Measurements from ENCODE around the gene PRKRA.
"Not testable (repeated sequence)": the region's sequence is repeated elsewhere in the genome, so short reads cannot be mapped to it uniquely, and the experiment has no call there.

Gene PRKRA

DNA sequence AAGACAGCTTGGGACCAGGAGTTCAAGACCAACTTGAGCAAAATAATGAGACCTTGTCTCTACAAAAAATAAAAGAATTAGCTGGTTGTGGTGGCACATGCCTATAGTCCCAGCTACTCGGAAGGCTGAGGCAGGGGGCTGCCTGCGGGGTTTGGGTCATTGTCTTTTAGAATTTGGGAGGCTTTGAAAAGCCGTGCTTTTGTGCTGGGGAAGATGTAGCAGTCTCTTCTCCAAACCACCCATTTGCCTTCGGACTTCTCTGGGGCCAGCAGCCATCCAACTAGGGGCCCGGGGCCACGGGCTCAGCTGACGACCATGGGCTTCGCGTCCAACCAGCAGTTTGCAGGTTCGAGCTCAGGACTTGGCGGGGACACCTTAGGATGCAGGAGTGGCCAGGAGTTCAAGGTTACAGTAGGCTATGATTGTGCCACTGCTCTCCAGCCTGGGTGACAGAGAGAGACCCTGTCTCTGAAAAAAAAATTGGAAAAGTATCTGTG, 6.5 kb upstream of the PRKRA start:
- DNase-seq (ENCODE audit: low spot score), result no peak

DNA sequence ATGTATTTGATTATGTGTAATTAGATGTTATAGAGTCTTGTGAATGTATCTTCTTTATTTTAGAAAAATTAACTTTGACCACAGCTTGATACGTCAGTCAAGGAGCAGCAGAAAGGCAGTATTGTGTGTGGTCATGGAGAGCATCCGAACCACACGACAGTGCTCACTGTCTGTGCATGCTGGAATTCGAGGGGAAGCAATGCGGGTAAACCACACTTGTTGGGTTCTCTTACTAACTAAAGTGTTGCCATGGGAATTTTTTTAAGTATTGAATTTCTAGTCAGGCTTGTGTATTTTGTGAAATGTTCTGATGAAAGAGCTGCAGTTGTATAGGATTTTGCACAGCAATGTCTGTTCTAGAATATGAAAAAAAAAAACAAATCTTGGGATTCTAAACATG, 5.0 kb upstream of the PRKRA start:
- no peak for DNase-seq (ENCODE audit: low spot score)

DNA sequence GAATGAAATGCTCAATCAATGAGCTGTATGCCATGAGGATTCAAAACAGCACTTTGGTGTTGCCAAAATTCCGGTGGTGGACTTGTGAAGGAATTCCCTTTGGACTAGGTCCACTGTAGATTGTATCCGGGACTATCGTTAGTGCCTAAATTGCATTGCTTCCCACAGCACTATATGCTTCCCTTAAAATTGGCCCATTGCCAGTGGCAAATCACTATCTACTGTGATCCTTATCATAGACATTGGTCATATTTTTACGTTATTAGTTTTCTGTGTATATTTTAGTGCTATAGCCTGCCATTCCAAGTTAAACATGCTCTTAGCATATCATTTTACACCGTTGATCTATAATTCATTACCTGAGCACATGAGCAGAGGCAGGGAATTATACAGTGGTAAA, 1.9 kb upstream of the PRKRA start:
- no peak for DNase-seq (ENCODE audit: low spot score)

DNA sequence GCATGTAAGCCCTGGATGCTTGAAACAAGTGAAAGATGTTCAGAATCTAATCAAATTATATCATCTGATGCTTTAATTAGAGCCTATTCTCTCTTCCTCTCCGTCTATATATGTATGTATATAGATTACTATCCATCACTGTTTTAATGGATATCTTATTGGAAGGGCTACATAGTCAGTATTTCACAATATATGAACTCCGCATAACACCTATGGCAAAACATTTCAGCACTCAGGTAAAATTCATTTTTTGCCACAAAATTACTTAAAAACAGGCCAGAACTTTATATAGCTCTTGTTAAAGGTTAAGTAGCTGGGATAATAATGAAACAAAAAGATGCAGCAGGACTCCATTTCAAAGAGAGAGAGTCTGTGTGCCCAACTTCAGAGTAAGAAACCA, 1.4 kb upstream of the PRKRA start:
- DNase-seq (ENCODE audit: low spot score), result no peak

DNA sequence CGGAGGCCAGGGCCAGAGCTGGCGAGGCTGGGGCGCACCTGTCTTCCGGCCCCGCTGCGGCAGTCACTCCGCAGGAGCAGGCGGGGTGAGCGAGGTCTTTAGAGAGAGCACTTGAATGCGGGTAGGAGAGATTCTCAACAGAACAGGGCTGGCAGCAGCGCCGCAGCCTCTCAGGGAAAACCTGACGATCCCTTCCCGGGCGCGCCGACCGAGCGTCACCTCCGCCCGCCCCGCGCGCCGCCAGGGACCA, 526 bp downstream of the PRKRA start:
- peak; percentile 88 for DNase-seq (ENCODE audit: low spot score)

DNA sequence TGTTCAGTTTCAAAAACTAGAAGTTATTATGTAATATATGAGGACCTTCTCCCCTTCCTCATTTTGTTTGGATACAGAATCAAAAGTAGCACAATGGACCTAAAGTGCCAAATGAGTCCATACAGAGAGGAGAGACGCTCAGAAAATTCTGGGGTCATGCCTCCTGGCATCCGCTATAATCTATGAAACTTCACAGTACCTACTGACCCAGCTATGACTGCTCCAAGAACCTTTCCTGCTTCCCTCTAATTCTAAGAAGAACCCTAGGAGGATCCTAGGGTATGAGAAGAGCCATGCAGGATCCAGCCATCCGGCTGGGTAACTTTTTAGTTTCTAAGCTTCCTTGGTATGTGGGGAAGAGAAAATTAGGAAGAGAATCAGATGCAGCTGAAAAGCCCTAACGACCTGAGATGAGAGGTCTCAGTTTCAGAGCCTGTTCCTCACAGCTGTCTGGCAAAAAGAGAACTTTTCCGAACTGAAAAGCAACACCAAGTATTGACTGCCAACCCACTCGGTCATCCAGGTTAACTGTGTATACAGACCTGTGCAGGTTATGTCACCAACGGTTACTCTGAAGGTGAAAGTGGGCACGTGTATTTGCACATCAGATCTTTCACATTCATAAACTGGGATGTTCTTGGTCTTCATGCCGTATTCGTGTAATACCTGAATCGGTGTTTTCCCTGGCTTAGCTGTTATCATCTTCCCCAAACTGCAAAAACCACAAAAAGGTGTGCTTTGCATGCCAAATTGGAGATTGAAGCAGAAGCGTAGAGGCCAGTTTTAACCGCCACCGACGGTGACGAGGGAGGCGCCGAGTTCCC, 1.1 kb downstream of the PRKRA start:
- DNase-seq (ENCODE audit: low spot score), result peak; percentile 63

DNA sequence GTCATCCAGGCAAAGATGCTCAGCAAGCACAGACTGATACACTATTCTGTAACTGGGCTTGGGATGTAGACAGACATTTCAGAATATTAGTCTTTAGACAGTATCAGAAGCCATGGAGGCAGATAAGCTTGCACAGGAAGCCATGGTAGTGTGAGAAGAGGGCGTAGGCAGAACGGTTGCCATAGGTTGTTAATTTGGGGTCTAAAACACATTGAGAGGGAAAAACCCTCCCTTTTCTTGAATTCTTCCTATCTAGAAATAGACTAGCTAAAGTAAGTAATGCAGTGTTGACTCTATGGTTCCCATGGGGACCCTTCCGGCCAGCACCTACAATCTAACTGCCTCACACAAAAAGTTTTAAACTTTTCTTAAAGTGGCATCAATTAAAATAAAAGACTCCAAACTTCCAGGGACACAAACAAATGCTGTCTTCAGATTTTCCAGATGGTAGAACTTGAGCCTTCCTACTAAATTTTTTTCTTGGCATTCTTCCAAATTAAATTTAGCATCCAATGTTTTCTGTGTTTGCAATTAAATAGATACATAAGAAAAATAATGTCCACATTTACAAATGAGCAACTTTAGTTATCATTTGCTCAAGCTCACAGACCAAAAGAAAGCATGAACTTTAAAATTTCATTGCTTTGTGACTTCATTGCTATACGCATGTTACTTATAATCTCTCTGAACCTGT, 1.9 kb downstream of the PRKRA start:
- DNase-seq (ENCODE audit: low spot score), result peak; percentile 59

DNA sequence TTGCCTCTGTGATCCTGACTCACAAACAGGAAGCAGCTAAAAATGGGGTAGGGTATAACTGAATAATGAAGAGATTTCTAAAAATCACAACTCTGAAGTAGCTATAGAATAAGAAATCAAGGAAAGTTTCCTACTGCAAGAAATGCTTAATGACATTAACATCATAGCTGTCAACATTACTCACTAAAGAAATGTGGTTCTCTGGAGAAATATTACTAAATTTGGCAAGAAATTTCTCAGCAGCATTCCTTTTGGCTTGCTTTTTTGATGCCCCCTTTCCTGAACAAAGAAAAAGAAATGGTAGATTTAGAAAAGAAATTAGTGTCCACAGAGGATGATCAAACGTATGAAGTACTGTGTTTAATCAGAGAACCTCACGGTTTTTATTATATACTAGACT, 9.5 kb downstream of the PRKRA start:
- DNase-seq (ENCODE audit: low spot score), result no peak

DNA sequence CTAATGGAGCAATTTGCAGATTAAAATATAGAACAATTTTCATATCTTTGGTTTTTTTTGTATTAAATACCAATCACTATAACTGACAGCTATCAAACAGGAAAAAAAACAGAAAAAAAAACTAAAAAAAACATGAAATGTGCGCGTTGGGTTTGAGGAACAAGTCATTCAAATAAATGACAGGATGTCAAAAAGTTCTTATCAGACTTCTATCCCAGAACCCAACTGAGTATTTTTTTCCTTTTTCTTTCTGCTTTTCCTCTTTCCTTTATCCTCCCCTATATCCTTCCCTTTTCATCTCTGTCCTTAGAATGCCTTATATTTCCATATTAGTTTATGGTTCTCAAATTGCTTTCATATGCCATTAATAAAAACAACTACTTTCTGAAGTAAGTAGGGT, 14.3 kb downstream of the PRKRA start:
- DNase-seq (ENCODE audit: low spot score), result no peak

DNA sequence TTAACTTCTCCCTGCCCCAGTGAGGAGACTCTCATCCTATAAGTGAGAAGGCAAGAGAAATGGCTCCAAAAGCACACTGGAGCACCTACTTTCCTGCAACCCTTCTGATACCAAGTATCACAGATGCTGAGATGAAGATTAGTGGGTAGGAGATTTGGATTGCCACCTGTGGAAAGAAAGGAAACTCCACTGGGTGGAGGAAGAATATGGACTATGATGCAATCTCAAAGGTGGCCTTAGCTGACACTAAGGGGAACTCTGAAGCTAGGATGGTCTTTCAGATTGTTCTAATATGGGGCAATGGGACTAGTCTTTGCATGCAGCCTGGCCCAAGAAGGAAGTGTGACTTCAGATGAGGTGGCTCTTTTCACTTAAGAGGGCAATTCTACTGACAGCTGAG, 21.6 kb downstream of the PRKRA start:
- no peak for DNase-seq (ENCODE audit: low spot score)

DNA sequence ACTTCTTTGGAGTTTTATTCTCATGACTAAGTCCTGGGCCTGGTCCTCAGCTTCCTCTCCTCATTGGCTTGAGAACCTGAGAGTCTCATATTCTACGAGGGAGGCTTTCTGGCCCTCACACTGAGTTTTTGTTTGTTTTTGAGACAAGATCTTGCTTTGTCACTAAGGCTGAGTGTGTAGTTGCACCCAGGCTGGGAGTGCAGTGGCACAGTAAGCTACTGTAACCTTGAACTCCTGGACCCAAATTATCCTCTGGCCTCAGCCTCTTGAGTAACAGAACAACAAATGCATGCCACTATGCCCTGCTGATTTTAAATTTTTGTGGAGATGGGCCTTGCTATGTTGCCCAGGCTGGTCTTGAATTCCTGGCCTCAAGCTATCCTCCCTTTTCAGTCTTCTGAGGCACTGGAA, 22.6 kb downstream of the PRKRA start:
- no peak for DNase-seq (ENCODE audit: low spot score)

DNA sequence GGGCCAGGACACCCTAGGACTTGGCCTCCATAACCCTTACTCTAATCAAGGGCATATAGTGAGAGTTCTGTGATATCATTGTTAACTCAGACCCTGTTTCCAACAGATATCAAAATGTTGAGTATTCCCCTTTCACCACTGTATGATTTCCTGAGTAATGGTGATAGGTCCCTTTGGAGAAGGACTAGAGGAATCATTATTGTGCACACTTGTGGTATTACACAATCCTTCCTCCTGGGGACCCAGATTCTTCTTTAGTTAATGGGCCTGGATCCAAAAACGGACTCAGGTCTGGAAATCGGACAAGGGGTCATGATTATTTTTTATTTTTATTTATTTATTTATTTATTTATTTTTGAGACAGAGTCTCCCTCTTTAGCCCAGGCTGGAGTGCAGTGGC, 23.5 kb downstream of the PRKRA start:
- no peak for DNase-seq (ENCODE audit: low spot score)

DNA sequence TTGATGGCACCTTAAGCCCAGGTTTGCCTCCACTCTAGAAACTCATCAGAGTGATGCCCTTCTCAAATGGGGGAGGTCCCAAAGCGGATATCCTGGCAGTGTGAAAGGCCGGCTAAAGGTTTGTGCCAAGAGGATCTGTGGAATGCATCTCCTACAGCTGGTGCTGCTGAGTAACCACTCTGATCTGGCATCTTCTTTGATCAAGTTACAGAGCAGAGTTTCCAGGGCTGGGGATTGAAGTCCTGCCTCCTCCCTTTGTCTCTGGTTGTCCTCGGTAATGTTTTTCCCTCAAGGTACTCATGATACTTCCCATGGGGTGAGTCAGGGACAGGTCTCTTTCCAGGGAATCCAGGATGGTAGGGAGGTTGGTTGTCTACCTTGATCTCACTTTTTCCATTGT, 24.6 kb downstream of the PRKRA start:
- no peak for DNase-seq (ENCODE audit: low spot score)

DNA sequence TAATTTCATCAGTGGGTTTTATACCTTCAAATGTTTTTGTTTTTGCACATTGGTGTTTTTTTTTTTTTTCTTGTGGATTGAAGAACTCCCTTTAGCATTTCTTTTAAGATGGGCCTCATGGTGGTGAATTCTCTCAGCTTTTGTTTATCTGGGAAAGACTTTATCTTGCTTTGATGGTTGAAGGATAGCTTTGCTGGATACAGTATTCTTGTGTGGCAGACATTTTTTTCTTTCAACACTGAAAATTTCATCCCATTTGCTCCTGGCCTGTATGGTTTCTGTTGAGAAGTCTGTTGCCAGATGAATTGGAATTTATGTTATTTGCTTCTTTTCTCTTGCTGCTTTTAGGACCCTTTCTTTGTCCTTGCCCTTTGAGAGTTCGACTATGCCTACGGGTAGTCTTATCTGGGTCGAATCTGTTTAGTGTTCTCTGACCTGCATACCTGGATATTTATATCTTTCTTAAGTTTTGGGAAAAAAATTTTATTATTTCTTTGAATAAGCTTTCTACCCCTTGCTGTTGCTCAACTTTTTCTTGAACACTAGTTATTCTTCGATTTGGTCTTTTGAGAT, 25.6 kb downstream of the PRKRA start:
- DNase-seq (ENCODE audit: low spot score), result no peak

DNA sequence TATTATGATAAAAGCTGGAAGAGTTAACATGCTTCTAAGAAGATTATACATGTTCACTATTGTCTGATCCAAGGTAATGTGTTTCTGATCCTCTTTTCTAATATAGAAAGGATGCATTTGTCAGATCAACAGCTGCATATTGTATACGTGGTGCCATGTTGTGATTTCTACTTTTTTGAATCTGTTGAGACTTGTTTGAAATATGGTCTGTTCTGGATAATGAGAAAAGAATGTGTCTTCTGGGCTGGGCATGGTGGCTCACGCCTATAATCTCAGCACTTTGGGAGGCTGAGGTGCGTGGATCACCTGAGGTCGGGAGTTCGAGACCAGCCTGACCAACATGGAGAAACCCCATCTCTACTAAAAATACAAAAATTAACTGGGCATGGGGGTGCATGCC, 27.2 kb downstream of the PRKRA start:
- not testable (repeated sequence) for DNase-seq (ENCODE audit: low spot score)

DNA sequence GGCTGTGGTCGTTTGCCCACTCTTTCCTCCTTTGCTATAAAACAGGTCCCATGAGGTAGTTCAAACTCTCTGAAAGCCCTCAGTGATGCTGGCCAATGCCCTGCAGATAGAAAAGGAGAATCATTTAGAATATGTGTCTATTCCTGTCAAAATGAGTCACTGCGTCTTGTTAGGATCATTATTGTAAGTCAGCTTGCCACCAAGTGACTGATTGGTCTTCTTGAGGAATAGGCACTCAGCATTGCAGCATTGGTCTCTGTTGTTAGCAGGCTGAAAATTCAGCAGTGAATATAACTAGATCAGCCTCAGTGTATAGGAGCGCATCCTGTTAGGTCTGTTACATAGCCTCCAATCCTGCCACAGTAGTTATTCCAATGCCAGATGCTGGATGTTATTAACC, 28.9 kb downstream of the PRKRA start:
- no peak for DNase-seq (ENCODE audit: low spot score)

DNA sequence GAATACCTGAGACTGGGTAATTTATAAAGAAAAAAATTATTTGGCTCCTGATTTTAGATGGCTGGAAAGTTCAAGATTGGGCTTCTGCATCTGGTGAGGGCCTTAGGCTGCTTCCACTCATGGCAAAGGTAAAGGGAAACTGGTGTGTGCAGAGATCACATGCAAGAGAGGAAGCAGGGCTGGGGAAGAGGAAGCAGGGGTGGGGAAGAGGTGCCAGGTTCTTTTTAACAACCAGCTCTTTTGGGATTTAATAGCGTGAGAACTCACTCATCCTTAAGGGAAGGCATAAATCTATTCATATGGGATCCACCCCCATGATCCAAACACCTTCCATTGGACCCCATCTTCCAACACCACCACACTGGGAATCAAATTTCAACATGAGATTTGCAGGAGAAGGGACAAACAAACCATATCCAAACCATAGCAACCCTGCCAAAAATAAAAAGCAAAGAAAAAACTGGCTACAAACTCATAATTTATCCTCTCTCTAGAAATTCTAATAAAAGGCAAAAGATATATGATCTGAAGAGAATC, 30.4 kb downstream of the PRKRA start:
- no peak for DNase-seq (ENCODE audit: low spot score)

DNA sequence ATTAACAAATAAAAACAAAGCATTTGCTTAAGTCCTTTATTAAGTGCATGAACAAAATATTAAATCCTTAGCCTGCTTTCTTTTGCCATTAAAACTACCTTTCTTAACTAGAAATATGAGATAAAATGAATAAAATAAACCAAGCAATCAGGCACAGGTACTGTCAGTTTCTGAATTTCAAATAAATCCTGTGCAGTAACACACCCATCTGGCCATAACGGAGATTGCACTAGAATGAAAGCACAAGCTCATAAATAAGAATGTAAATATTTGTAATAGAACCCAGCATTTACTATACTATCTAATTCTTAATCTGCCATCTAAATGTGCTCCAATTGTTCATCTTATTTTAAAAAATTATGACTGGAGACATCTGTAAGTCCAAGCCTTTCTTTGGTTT, 31.9 kb downstream of the PRKRA start:
- DNase-seq (ENCODE audit: low spot score), result peak; percentile 48

DNA sequence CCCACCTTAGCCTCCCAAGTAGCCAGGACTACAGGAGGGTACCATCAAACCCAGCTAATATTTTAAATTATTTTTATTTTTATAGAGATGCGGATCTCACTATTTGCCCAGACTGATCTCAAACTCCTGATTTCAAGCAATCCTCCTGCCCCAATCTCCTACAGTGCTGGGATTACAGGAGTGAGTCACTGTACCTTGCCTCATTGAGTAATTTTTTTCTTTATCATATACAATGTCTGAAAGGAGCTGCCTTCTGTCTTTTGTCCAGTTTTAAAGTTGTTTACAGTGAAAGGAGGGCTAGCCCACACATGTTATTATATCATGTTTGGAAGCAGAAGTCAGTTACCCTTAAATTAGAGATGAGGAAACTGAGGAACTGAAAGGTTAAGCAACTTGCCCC, 32.5 kb downstream of the PRKRA start:
- no peak for DNase-seq (ENCODE audit: low spot score)

DNA sequence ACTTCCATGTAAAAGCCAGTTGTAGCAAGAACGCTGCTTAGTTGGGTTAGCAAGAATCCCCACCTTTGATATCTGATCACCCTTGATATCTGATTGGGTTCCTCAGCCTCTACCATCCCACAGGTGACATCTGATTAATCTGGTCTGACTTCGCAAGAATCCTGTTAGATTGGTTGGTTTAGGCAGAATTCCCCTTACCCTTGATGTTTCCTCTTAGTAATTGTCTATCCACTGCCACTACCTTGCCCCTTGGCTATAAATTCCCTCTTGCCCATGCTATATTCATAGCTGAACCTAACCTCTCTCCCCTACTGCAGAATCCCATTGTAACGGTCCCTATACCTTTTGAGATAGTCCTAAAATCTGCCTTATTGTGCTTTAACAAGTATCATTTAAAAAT, 33.1 kb downstream of the PRKRA start:
- DNase-seq (ENCODE audit: low spot score), result no peak

DNA sequence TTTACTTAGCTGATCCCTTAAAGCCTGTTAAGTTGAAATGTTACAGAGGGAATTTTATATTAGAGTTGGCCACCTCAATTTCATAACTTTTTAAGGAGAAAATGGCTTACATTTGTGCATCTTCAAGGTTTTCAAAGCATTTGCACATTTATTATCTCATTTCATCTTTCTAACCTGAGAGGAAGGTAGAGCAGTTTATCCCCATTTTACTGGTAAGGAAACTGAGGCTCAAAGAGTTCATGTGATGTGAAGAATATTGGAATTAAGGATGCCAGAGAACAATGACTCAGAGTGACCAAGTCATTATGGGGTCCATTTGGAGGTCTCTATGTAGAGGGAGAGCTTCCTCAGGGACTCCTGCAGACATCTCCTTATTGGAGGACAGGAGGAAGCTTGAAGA, 35.0 kb downstream of the PRKRA start:
- DNase-seq (ENCODE audit: low spot score), result no peak

DNA sequence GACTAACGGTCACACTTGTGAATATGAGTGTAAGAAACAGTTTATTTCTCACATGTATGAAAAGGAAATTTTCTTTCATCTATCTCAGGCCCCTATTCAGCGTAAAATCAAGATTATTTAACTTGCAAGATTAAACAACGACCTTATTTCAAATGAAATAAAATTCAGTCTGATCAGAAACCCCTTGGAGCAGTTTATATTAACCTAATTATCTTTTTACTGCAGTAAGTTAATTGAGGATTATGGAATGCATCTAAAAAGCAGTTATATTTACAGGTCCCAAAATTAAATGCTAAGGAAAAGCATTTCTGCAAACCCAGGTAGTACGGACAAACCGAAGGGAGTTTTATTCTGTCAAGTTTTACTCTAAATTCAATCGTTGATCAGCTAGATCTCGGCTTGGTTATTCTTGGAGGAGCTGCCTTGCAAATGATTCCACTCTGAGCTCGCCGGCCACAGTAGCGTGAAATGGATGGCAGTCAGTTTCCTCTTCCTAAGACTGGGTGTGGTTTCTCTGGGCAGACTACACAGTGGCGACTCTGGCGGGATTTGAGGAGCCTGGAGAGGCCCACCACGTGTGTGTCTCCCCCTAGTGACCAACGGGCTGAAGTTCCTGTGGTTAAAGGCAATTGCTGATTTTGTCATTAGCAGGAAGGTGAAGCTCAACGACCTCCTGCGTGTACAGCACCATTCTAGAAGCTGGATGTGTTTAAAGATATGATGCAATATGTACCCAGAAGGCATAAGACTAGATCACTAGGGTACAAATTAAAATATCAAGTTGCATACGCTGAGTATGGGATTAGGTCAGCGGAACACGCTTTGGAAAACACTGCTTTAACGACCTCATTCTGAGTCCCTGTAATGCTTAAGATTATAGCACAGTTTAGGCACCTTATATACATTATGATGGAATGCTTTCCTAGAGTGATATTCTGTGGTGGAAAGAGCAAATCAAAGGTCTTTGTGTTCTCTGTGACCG, 36.4 kb downstream of the PRKRA start:
- peak; percentile 93 for DNase-seq (ENCODE audit: low spot score)

Data from NAMALWA (cell line).